HCT116 (cell line): ENCODE results near the gene UGT2B7. TPM values are rescaled to one million over a fixed set of nuclear protein-coding genes. Genes with fewer than 3 reads are reported as not detected.

Source experiments
- ATAC-seq: fragments of 200-7000 bp; cut with Tn5 transposase; 2 replicates; pipeline ENCODE4 v1.9.1; 2020; ENCODE audit warnings: mild to moderate bottlenecking, moderate library complexity
- BruUV-seq: library from RNA; stranded (reverse); fragments of 400-500 nt; replicated peaks from 2 replicates; lab custom pipeline; 2021; lab: Mats Ljungman, UMichigan
- CTCF ChIA-PET: fragments of 300-600 bp; sonication (Branson Sonifier 250); formaldehyde crosslinking; loops from one replicate; lab custom pipeline; 2021; ENCODE audit warnings: antibody characterized with exemption; lab: Charles Lee
- POLR2A ChIA-PET: fragments of 300-600, 350-600 bp; sonication (Branson Sonifier 250); formaldehyde crosslinking; loops from one replicate; lab custom pipeline; 2021; ENCODE audit warnings: antibody characterized with exemption; lab: Charles Lee
- RAD21 ChIA-PET, 2 experiments: fragments of 300-600 bp; sonication (Branson Sonifier 250); formaldehyde crosslinking; loops; one replicate each; lab custom pipeline; 2023; ENCODE audit warnings: low total read pairs in 2 of 2; ENCODE audit not compliant: uncharacterized antibody in 2 of 2, unreplicated experiment in 2 of 2, low non-redundant PET in 1 of 2; lab: Charles Lee
- DNase-seq: peaks from one replicate; pipeline ENCODE4 v3.0.0-alpha.2; 2010; ENCODE audit warnings: low read depth, low spot score
- H2AFZ ChIP-seq: fragments of 200-600 bp; shearing (Covaris generic), sonication (generic); 2 replicates; pipeline ENCODE4 v1.6.1; 2017; ENCODE audit warnings: low read depth, mixed run types, mixed read lengths, antibody characterized with exemption, low read length; ENCODE audit not compliant: poor library complexity, severe bottlenecking
- H3K27ac ChIP-seq: 2 replicates; pipeline ENCODE4 v1.5.1; 2012; ENCODE audit warnings: low read depth, low read length
- H3K27me3 ChIP-seq: fragments of 200-600 bp; sonication (generic); 2 replicates; pipeline ENCODE4 v1.6.1; 2016; ENCODE audit warnings: mixed run types, low read length, mixed read lengths; ENCODE audit not compliant: insufficient read depth
- H3K36me3 ChIP-seq, 2 experiments: fragments of 200-500 bp in 1 of 2; fragments of 200-600 bp in 1 of 2; sonication (Bioruptor generic) in 1 of 2; sonication (generic) in 1 of 2; 2 replicates each; pipeline versions ENCODE4 v1.5.1 to v1.6.1; 2014 to 2016; ENCODE audit warnings: low read length in 2 of 2, inconsistent platforms in 1 of 2, mixed read lengths in 1 of 2, mixed run types in 1 of 2; ENCODE audit not compliant: insufficient read depth in 2 of 2, control insufficient read depth in 1 of 2
- H3K4me1 ChIP-seq, 2 experiments: fragments of 200-600 bp in 1 of 2; sonication (generic) in 1 of 2; 2 replicates each; pipeline versions ENCODE4 v1.5.1 to v1.6.1; 2012 to 2017; ENCODE audit warnings: low read length in 2 of 2, inconsistent platforms in 1 of 2, mild to moderate bottlenecking in 1 of 2, mixed read lengths in 1 of 2, mixed run types in 1 of 2, moderate library complexity in 1 of 2; ENCODE audit not compliant: insufficient read depth in 2 of 2, control insufficient read depth in 1 of 2
- H3K4me2 ChIP-seq: fragments of 200-600 bp; sonication (generic); 2 replicates; pipeline ENCODE4 v1.6.1; 2017; ENCODE audit warnings: mixed run types, low read length, mixed read lengths
- H3K4me3 ChIP-seq, 2 experiments: fragments of 200-600 bp in 1 of 2; sonication (generic) in 1 of 2; replicated peaks in 1 of 2; 2 replicates each; pipeline ENCODE4 v1.5.1; 2011 to 2016; ENCODE audit warnings: low read length in 2 of 2, control low read depth in 1 of 2, low read depth in 1 of 2, mild to moderate bottlenecking in 1 of 2, mixed read lengths in 1 of 2, mixed run types in 1 of 2
- H3K79me2 ChIP-seq: fragments of 200-600 bp; sonication (generic); 2 replicates; pipeline ENCODE4 v1.6.1; 2017; ENCODE audit warnings: mild to moderate bottlenecking, mixed run types, low read length, moderate library complexity, mixed read lengths; ENCODE audit not compliant: insufficient read depth
- H3K9ac ChIP-seq: fragments of 200-600 bp; sonication (generic); 2 replicates; pipeline ENCODE4 v1.6.1; 2016; ENCODE audit warnings: low read length, mixed read lengths
- H3K9me2 ChIP-seq: fragments of 200-600 bp; sonication (generic), shearing (Covaris generic); 2 replicates; pipeline ENCODE4 v1.6.1; 2017; ENCODE audit warnings: mixed run types, mild to moderate bottlenecking, moderate library complexity; ENCODE audit not compliant: insufficient read depth
- H3K9me3 ChIP-seq, 2 experiments: fragments of 200-500 bp in 1 of 2; fragments of 200-600 bp in 1 of 2; sonication (Bioruptor generic) in 1 of 2; sonication (generic) in 1 of 2; 2 replicates each; pipeline ENCODE4 v1.6.1; 2014 to 2017; ENCODE audit warnings: low read length in 2 of 2, mixed read lengths in 2 of 2, inconsistent platforms in 1 of 2, low read depth in 1 of 2, mild to moderate bottlenecking in 1 of 2, mixed run types in 1 of 2, moderate library complexity in 1 of 2; ENCODE audit not compliant: control insufficient read depth in 1 of 2, insufficient read depth in 1 of 2
- H4K20me1 ChIP-seq: fragments of 200-600 bp; sonication (generic), shearing (Covaris generic); 2 replicates; pipeline ENCODE4 v1.6.1; 2017; ENCODE audit warnings: mixed run types, mild to moderate bottlenecking, moderate library complexity; ENCODE audit not compliant: insufficient read depth
- ATF3 ChIP-seq: IDR thresholded peaks from 2 replicates; pipeline ENCODE4 v1.6.1; 2012
- CBX3 ChIP-seq: IDR thresholded peaks from 2 replicates; pipeline ENCODE4 v1.6.1; 2012; ENCODE audit warnings: low read depth
- EGR1 ChIP-seq: IDR thresholded peaks from 2 replicates; pipeline ENCODE4 v1.6.1; 2012; ENCODE audit warnings: low read depth
- ELF1 ChIP-seq: IDR thresholded peaks from 2 replicates; pipeline ENCODE4 v1.6.1; 2012; ENCODE audit warnings: low read depth, borderline replicate concordance
- EZH2 ChIP-seq: fragments of 200-600 bp; sonication (generic); IDR thresholded peaks from 2 replicates; pipeline ENCODE4 v1.6.1; 2017; ENCODE audit warnings: antibody characterized with exemption, mixed run types
- FOSL1 ChIP-seq: IDR thresholded peaks from 2 replicates; pipeline ENCODE4 v1.6.1; 2012; ENCODE audit warnings: low read depth
- MAX ChIP-seq: IDR thresholded peaks from 2 replicates; pipeline ENCODE4 v1.6.1; 2012
- SP1 ChIP-seq: IDR thresholded peaks from 2 replicates; pipeline ENCODE4 v1.6.1; 2012; ENCODE audit warnings: low read depth
- SRF ChIP-seq: IDR thresholded peaks from 2 replicates; pipeline ENCODE4 v1.6.1; 2012; ENCODE audit warnings: low read depth
- TCF7L2 ChIP-seq: IDR thresholded peaks from 2 replicates; pipeline ENCODE4 v1.7.0; 2011; ENCODE audit warnings: borderline replicate concordance, inconsistent platforms; ENCODE audit not compliant: insufficient read depth, insufficient read length; ENCODE audit errors: extremely low read depth
- intact Hi-C: fragments of 100-400 bp; cut with micrococcal nuclease; formaldehyde crosslinking; loops from 2 replicates; pipeline ENCODE4 v1.10.0; 2022
- total RNA-seq: library from RNA; stranded (reverse); gene quantifications from one replicate; pipeline ENCODE4 v1.2.1, GENCODE V29; 2021; ENCODE audit not compliant: unreplicated experiment

Gene UGT2B7
- total RNA-seq, 1 experiment from 2014 or later, result not detected

- TF ChIP-seq SP1 (no peak), TCF7L2 (no peak), EZH2 (no peak), ATF3 (no peak), CBX3 (no peak), FOSL1 (peak; percentile 13; the same call in 1 of the 2 replicates), SRF (no peak), ELF1 (0 out of 2 replicates have a peak, but pooled peaks have one; percentile 21)
These were observed 41.6 kb upstream of the UGT2B7 start for GRCh38 chr4:69054578-69055200.

GRCh38 chr4:69056150-69056549, 40.1 kb upstream of the UGT2B7 start:
- Histone ChIP-seq H3K36me3 (no peaks in the 10 kb centered on the region), H2AFZ (no peak overlapping the region), H3K4me3 (no peak overlapping the region), H3K9me2 (no peaks in the 10 kb centered on the region), H3K9ac (no peak overlapping the region), H3K27me3 (no peaks in the 10 kb centered on the region), H3K79me2 (no peaks in the 10 kb centered on the region), H3K27ac (no peak overlapping the region), H4K20me1 (no peaks in the 10 kb centered on the region), H3K4me1 (peaks cover 0 to 4% of the 10 kb centered on the region in 2 experiments; a peak in 1 of 4 replicates), H3K4me2 (no peak overlapping the region), H3K9me3 (no peaks in the 10 kb centered on the region)
- POLR2A ChIA-PET, result no interaction called here
- BruUV-seq, result no TSS peak
- no peak for ATAC-seq
- no peak for TF ChIP-seq EGR1
- no peak for TF ChIP-seq MAX
- no peak for DNase-seq
- intact Hi-C loops, result no loop called here
- RAD21 ChIA-PET, result no interaction called here
- CTCF ChIA-PET, result no interaction called here

More at GRCh38 chr4:69054578-69055200, 41.6 kb upstream of the UGT2B7 start:
- ChIA-PET RAD21 (no interaction called here), CTCF (interaction anchor here (0.8 kb wide), 1 partner anchor 556 kb away, joined by 3 read pairs; no protein-coding TSS in a partner anchor), POLR2A (no interaction called here)
- Histone ChIP-seq H4K20me1 (no peaks in the 10 kb centered on the region), H3K36me3 (no peaks in the 10 kb centered on the region), H3K4me3 (no peak overlapping the region), H3K27ac (no peak overlapping the region), H2AFZ (no peak overlapping the region), H3K79me2 (no peaks in the 10 kb centered on the region), H3K4me1 (peaks cover 0 to 4% of the 10 kb centered on the region in 2 experiments; a peak in 1 of 4 replicates), H3K9ac (no peak overlapping the region), H3K9me2 (no peaks in the 10 kb centered on the region), H3K27me3 (no peaks in the 10 kb centered on the region), H3K4me2 (no peak overlapping the region), H3K9me3 (no peaks in the 10 kb centered on the region)
- BruUV-seq, result no TSS peak
- ATAC-seq (no peak), DNase-seq (peak; percentile 13)
- intact Hi-C loops, result no loop called here
